ENCODE measurements around the gene CAPN12. TPM values are rescaled to one million over a fixed set of nuclear protein-coding genes. Genes with fewer than 3 reads are reported as not detected.

The CAPN12 gene
- total RNA-seq, 1 donor from 2014 or later: 18.2 TPM

DNA sequence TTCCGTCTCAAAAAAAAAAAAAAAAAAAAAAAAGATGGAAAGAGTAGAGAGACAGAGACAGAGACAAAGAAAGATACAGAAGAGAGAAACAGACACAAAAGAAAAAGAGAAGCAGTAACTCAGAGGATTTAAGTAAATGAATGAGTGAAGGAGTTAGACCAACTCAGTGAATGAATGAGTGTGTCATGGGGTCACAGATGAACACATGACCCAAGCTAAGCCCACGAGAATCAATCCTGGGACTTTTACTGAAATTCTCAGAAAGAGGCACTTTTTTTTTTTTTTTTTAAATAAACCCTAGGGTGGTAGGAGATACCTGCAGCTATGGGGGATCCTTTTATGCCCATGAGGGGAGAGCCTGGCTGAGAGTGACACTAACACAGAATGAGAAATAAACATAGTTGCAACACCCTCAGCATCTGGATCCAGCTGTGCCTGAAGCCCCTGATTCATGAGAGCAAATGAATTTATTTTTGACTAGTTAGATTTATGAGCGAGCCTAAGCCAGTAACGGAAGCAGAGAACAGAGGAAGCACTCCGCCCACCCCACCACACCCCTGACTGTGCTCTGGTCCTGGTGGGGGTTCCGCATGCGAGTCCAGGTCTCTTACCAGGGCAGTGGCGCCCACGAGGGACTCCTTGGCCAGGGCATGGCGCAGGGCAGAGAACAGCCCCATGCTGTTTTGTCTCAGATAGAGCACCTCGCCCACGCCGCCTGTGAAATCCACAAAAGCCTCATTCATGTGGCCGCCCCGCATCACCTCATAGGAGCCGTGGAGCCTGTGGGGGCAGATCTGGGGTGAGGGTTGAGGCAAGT is 4.6 kb downstream of the CAPN12 start:
- Histone ChIP-seq H3K9me3 (no peaks in the 10 kb centered on the region), H3K36me3 (no peaks in the 10 kb centered on the region), H3K4me3 (no peak overlapping the region), H3K4me1 (peaks cover 12% of the 10 kb centered on the region), H3K27me3 (ENCODE audit: low read depth) (no peaks in the 10 kb centered on the region), H3K27ac (no peak overlapping the region)
- TF ChIP-seq, protein P1, sequence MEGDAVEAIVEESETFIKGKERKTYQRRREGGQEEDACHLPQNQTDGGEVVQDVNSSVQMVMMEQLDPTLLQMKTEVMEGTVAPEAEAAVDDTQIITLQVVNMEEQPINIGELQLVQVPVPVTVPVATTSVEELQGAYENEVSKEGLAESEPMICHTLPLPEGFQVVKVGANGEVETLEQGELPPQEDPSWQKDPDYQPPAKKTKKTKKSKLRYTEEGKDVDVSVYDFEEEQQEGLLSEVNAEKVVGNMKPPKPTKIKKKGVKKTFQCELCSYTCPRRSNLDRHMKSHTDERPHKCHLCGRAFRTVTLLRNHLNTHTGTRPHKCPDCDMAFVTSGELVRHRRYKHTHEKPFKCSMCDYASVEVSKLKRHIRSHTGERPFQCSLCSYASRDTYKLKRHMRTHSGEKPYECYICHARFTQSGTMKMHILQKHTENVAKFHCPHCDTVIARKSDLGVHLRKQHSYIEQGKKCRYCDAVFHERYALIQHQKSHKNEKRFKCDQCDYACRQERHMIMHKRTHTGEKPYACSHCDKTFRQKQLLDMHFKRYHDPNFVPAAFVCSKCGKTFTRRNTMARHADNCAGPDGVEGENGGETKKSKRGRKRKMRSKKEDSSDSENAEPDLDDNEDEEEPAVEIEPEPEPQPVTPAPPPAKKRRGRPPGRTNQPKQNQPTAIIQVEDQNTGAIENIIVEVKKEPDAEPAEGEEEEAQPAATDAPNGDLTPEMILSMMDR (IDR thresholded peaks at IDR 0.05): no peak
- DNase-seq (peak; percentile 45), ATAC-seq (no peak)
- intact Hi-C loops (cut with DNase I): no loop called here

DNA sequence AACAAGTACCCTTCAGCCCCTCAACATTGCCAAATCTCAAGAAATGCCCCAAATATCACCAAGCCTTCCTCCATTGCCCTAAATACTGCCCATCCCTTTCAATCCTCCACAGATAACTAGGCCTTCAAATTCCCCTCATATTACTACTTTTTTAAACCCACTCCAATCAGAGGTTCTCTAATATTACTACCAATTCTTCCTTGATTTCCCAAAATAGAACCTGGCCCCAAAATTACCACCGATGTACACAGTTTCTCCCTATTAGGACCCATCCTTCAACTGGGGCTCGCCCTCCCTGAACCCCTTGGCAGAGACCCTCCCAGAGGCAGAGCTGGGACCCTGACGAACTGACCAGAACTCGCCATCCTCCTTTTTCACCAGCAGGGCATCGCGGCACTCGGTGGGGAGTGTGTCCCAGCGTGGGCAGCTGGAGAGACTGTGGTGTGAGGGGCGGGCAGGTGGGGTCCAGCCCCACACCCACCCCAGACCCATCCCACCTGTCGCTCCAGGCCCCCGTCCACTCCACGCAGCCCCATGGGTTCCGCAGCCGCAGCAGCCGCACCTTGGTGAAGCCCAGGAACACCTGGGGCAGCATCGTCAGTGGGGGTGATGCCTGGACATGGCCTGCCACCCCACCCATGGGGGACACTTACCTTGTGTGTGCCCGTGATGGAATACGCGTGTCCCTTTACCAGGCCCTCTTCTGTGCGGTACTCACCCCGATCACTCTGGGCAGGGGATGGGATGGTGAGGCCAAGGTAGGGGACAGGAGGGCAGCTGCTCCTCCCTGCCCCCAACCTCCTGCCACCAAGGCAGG is 6.1 kb downstream of the CAPN12 start:
- H3K36me3 ChIP-seq: no peaks in the 10 kb centered on the region
- H3K4me3 ChIP-seq: no peak overlapping the region
- peaks cover 24% of the 10 kb centered on the region for H3K4me1 ChIP-seq
- intact Hi-C loops (cut with DNase I): no loop called here
- DNase-seq (peak; percentile 35), ATAC-seq (no peak)
- no peaks in the 10 kb centered on the region for H3K9me3 ChIP-seq
- H3K27ac ChIP-seq: no peak overlapping the region
- no peaks in the 10 kb centered on the region for H3K27me3 ChIP-seq (ENCODE audit: low read depth)
- TF ChIP-seq, protein P1 (IDR thresholded peaks at IDR 0.05): no peak

DNA sequence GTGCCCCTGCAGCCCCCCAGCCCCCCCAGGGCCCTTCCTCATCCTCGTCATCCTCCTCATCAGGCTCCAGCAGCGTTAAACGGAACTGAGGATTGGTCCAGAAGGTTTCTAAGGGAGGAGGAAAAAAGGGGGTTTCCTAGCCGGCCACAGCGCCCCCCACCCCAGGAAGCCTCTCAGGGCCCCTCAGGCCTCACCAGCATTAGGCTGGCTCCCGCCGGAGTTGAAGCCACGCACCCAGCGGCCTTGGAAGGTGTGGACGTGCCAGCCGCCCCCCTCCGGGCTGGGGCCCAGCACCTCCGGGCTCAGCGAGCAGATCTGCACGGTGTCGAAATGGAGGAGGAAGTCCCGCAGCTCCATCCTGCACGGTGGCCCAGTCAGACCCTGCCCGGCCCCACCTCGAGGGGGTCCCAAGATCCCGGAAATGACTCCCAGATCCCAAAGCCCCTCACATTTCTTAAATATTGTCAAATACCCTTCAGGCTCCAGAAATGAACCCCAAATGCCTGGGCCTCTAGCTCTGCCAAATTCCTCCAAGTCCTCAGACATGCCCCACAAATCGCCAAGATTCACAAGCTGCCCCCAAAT is 6.9 kb downstream of the CAPN12 start:
- TF ChIP-seq, protein P1 (IDR thresholded peaks at IDR 0.05): no peak
- H3K4me3 ChIP-seq: peak overlapping the region; percentile 21
- DNase-seq (peak; percentile 51), ATAC-seq (peak in 1 of 2 donors; percentile 15)
- H3K9me3 ChIP-seq: no peaks in the 10 kb centered on the region
- intact Hi-C loops (cut with DNase I): no loop called here
- H3K4me1 ChIP-seq: peaks cover 31% of the 10 kb centered on the region
- no peaks in the 10 kb centered on the region for H3K27me3 ChIP-seq (ENCODE audit: low read depth)
- no peaks in the 10 kb centered on the region for H3K36me3 ChIP-seq
- H3K27ac ChIP-seq: no peak overlapping the region

DNA sequence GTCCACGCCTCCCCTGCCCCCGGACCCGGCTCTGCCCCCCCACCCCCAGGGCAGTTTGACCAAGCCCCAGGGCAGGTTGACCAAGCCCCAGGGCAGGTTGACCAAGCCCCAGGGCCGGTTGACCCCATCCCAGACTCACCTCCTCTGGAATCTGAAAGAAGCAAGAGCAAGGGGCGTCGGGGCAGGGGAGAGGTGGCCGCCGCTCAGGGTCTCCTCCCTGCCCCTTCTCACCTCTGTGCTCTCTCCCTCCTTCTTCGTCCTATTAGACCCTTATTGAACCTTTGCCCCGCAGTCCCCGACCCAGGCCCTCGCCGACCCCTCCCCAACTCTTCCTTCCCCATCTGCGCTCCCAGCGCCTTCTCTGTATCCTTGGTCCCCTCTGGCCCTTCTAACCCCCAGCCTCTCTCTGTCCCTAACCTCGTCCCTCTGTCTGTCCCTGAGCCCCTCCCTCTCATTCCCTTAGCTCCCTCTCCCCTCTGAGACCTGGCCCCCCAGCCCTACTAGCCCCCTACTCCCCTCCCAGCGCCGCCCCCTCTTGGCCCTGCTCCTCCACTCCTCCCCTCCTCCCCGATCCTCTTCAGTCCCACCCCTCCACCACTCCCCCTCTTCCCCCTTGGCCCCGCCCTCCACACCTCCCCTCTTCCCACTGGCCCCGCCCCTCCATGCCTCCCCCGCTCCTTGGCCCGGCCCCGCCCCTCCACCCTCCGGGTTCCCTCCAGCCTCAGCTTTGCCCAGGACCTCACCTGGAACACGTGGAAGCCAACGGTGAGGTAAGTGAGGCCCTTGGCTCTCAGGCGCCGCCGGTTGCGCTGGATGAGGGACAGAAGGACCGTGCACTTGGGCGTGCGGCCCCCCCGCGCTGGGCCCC is 7.6 kb downstream of the CAPN12 start:
- intact Hi-C loops (cut with DNase I): no loop called here
- Histone ChIP-seq H3K27ac (peak overlapping the region; percentile 60), H3K4me1 (peaks cover 36% of the 10 kb centered on the region), H3K27me3 (ENCODE audit: low read depth) (no peaks in the 10 kb centered on the region), H3K36me3 (no peaks in the 10 kb centered on the region), H3K4me3 (peak overlapping the region; percentile 48), H3K9me3 (no peaks in the 10 kb centered on the region)
- peak; percentile 62 to 74 for ATAC-seq
- TF ChIP-seq, protein P1 (IDR thresholded peaks at IDR 0.05): no peak
- DNase-seq: peak; percentile 84

DNA sequence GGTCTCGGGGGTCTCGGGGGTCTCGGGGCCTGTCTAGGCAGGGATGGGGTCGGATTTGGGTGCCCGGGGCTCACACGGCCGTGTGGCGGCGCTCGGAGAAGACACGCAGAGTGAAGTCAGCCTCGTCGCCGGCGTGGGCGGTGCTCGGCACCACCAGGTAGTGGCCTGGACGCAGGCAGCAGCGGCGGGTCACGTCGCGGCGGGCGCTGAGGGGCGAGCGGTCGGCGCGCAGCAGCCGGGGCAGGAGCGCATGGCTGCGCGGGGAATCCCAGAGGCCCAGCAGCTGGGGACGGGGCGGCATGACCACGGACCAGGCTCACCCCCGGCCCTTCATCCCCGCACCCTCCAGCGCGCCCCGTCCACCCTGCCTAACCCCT is 8.2 kb downstream of the CAPN12 start:
- peak; percentile 54 to 58 for ATAC-seq
- H3K36me3 ChIP-seq: peaks cover 3% of the 10 kb centered on the region
- peaks cover 42% of the 10 kb centered on the region for H3K4me1 ChIP-seq
- peak overlapping the region; percentile 48 for H3K4me3 ChIP-seq
- H3K27me3 ChIP-seq (ENCODE audit: low read depth): no peaks in the 10 kb centered on the region
- intact Hi-C loops (cut with DNase I): no loop called here
- TF ChIP-seq, protein P1 (IDR thresholded peaks at IDR 0.05): no peak
- no peaks in the 10 kb centered on the region for H3K9me3 ChIP-seq
- peak; percentile 80 for DNase-seq
- H3K27ac ChIP-seq: peak overlapping the region; percentile 60

Data from lower lobe of right lung (tissue), 2 donors.